HEK293T (cell line): ENCODE measurements around the gene PGR.

ENCODE experiments used
- SP1 ChIP-seq: fragments of 450-650 bp; IDR thresholded peaks from 2 replicates; pipeline ENCODE4 v1.6.1; 2017
- SUZ12 ChIP-seq: fragments of 450-650 bp; IDR thresholded peaks from 2 replicates; pipeline ENCODE4 v1.6.1; 2016; ENCODE audit warnings: mild to moderate bottlenecking

- TF ChIP-seq SP1 = no peak
- TF ChIP-seq SUZ12 = no peak
Observed at GRCh38 chr11:101009690-101010055, 119.9 kb downstream of the PGR start.
